Prostate gland (tissue), 2 donors: ENCODE results near the gene FAM3C.

Experiments
- CTCF ChIP-seq, 4 experiments: fragments of 200-600 bp in 2 of 4; fragments of 450-650 bp in 2 of 4; sonication (generic) in 2 of 4; IDR thresholded peaks; 1 replicate in 3 of 4; 2 replicates in 1 of 4; pipeline ENCODE4 v1.5.1; 2016 to 2019; ENCODE audit warnings: antibody characterized with exemption in 4 of 4, mild to moderate bottlenecking in 2 of 4, moderate library complexity in 2 of 4
- POLR2A ChIP-seq: fragments of 450-650 bp; IDR thresholded peaks from one replicate; pipeline ENCODE4 v1.6.1; 2016; ENCODE audit warnings: antibody characterized with exemption, mild to moderate bottlenecking
- POLR2AphosphoS5 ChIP-seq: sonication (generic); formaldehyde crosslinking; IDR thresholded peaks from one replicate; pipeline ENCODE4 v1.6.1; 2017; ENCODE audit warnings: antibody characterized with exemption

DNA sequence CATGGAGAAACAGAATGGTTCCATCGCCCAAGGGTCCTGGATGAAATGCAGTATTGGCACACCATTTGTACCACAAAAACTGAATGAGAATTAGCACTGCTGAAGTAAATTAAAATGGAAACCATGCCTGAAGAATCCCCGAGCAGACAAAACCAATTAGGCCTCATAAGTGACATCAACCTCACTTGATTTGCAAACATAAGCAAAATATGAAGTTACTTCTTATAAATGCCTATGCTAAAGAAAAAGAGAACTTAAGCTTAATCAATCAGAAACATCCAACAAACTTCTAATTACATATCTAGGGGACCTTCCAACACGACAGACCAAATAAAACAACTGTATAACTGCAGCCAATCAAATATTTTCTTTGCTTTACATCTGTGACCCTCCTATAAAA is 4.4 kb downstream of the FAM3C start:
- TF ChIP-seq POLR2A (no peak), CTCF (IDR thresholded peaks at IDR 0.05) (no peak), POLR2AphosphoS5 (no peak)
